Inferior parietal cortex (tissue), 1 donor: ENCODE measurements around the gene NHP2.
A peak's percentile ranks its signal among the peaks of the same experiment; 100 is the strongest.

Source experiments
- DNase-seq: peaks from one replicate; pipeline ENCODE4 v3.0.0-alpha.2; 2016; ENCODE audit errors: extremely low spot score

NHP2 gene

DNA sequence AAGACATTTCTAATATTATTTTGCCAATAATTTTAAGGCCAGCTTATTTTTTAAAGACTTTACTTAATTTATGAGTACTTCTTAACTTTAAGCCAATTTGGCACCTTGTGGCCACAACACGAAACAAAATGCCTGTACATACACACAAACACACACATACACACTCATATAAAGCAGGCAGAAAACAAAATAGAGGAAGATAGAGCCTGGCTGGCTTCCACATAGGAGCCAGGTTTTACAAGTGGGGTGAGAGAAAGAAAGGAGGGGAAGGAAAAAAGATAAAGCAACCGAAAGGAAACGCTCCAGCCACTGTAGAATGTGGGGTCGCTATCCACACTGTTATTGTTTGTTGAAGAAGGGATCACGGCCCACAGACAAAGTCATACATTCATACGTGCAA is 23.1 kb upstream of the NHP2 start:
- no peak for DNase-seq

DNA sequence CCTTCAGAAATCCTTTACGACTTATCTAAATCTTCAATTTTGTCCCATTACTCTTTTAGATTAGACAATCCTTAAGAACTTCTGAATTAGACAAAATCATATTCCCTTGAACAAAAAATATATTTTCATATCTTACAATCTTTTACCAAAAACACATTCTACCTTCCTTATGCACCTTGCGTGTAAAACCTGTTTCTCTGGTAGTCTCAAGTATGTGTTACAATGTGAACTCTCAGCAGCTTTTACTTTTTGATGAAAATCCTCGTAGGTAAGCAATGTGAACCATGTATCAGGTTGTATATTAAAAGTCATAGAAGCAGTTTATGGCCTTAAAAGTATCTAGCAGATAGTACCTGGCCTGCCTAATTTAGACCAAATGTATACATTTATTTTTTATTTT is 20.8 kb upstream of the NHP2 start:
- DNase-seq, result no peak

- DNase-seq, result no peak
Measured at GRCh38 chr5:178170455-178170854, 16.8 kb upstream of the NHP2 start.

DNA sequence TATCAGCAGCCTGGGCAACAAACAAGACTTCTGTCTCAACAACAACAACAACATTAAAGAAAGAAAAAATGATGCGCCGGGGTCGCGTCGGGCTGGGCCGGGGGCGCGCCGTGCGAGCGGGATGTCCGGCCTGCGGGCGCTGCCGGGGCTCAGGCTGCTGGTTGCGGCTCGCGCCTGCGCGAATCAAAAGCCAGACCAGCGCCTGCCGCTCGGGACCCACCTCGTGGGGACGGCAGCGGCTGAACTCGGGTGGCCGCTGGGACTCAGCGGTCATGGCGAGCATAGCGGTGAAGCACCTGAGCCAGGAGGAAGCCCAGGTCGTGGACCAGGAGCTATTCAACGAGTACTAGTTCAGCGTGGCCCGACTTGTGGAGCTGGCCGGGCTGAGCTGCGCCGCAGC is 11.9 kb upstream of the NHP2 start:
- no peak for DNase-seq

DNA sequence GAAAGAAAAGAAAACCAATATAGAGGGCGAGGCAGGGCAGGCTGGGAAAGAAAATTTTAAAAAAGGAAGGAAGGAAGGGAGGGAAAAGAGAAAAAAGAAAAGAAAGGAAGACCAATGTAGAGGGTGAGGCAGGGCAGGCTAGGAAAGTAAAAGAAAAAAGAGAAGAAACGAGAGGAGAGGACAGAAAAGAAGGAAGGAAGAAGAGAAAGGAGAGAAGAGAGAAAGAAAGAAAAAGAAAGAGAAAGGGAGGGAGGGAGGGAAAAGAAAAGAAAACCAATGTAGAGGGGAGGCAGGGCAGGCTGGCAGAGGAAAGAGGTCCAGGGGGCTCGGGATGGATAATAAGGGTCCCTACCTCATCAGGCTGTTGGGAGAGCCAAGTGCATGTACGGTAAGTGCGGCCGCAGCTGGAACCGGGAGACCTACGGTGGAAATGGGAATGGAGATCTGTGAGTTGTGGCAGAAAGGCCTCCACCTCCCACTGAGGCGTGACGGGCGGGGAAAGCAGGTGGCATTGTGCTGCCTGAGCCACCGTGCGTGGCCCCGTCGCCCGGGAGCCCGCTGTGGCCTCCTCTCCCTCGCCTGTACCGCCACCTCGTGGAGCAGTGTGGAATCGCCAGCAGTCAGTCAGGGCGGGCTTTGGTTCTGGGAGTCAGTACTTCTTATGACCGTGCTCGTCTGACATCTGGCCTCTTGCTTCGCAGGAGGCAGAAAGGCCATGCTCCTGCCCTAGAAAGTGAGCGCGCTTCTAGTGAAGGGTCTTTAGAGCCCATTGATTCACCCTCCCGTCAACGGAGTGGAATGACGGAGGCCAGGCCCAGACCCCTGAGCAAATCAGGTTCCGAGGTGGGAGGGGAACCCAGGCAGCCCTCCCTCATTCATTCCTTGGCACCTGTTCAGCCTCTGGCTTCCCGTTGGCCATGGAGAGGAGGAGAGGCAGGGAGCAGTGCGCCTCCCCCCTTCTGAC is 10.4 kb upstream of the NHP2 start:
- peak; percentile 89 for DNase-seq

DNA sequence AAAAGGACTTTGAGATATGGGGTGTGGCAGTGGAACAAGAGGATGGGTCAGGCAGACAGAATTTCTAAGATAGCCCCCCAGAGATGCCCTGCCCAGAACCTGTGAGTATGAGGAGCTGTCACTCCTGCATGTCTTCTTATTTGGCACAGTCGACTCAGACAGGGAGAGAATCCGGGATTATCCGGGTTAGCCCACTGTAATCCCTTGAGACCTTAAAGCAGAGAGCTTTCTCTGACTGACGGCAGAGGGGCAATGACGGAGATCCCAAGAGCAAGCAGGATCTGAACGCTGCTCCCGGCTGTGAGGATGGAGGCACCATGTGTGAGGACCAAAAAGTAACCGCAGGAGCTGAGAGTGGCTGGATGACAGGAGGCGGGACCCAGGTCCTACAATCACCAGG is 8.8 kb upstream of the NHP2 start:
- no peak for DNase-seq

DNA sequence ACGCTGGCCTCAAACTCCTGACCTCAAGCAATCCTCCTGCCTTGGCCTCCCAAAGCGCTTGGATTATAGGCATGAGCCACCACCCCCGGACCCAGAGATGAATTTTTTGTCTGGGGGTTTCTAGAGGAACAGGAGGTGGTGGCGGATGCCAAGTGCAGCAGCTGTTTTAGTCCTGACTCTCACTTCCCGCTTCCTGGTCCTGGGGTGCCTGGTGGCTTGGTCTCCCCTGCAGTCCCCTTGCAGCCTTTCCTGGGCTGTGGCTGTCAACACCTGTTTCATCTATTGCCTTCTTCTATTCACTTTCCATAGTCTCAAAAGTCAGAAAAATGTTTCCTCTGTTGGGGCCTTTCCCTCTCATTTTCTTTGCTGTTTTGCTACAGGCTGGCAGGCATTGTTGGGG is 6.5 kb upstream of the NHP2 start:
- no peak for DNase-seq

DNA sequence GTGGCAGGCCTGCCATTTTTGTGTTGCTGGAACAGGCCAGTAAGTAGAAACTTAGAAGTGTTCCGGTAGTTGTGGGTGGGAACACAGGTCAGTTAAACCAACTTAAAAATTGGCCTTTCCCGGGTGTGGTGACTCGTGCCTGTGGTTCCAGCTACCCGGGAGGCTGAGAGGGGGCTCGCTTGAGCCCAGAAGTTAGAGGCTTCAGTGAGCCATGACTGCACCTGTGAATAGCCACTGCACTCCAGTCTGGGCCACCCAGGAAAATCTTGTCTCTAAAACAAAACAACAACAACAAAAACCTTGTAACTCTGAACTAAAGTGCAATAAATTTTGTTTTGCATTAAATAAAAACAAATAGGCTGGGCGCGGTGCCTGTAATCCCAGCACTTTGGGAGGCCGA is 1.4 kb upstream of the NHP2 start:
- DNase-seq, result no peak

DNA sequence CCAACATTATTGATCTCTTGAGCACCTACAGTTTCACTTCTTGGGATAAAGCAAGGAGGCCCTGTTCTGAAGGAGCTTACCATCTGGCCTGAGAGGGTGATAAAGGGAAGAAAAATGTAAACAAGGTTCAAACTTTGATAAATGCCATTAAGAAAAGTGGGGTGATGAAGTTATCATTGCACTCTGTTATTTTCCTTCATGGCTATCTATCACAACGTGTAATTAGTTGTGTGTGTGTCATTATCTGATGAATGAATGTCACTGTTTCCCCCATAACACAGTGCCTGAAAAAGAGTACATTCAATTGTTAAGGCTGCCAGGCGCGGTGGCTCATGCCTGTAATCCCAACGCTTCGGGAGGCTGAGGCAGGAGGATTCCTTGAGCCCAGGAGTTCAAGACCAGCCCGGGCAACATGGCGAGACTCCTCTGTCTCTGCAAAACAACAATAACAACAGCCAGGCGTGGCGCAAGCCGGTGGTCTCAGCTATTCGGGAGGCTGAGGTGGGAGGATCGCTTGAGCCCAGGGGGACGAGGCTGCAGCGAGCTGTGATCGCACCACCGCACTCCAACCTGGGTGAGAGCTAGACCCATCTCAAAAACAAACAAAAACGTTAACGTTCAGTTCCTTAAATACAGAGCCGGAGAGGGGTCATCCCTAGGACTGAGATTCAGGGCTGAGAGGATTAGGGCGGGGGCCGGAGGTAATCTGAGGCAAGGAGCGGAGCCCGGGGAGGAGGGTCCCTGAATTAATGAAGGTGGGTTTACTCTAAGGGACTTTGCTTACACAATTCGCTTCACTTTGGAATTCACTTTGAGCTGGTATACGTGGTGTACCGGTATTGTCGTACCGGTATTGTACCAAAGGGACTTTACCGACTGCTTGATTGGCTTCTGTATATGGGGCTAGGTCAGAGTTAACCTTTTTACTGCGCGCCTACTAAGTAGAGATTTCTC is 917 bp downstream of the NHP2 start:
- DNase-seq, result no peak

DNA sequence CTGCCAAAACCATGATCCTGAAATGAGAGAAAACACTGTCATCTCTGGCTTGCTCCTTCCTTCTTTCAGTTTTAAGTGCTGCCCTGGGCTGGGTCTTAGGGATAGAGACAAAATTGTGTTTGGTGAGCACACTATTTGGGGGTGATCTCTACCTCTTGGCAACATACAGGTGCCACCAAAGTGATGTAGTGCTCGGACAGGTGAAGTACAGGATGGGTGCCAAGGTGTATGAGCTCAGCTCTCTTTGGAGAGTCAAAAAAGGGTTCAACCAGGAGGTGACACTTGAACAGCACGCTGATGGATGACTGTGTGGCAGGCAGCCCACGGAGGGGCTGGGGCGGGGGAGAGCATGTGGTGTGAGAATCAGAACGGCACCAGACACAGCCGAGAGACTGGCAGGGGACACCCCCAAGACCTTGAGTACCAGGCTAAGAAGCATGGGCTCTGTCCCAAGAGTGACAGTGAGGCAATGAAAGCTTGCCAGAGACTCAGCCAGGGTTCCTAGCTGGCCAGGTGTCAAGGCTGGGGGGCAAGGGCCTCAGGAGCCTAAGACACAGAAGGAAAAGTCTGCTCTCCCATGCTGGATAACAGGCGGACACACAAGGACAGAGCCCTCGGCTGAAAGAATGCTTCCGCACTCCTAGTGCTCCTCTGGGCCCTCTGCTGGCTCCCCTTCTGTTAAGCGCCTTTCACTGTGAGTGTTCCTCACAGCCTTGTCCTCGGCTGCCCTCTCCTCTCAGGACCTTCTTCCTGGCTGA is 2.5 kb downstream of the NHP2 start:
- no peak for DNase-seq

DNA sequence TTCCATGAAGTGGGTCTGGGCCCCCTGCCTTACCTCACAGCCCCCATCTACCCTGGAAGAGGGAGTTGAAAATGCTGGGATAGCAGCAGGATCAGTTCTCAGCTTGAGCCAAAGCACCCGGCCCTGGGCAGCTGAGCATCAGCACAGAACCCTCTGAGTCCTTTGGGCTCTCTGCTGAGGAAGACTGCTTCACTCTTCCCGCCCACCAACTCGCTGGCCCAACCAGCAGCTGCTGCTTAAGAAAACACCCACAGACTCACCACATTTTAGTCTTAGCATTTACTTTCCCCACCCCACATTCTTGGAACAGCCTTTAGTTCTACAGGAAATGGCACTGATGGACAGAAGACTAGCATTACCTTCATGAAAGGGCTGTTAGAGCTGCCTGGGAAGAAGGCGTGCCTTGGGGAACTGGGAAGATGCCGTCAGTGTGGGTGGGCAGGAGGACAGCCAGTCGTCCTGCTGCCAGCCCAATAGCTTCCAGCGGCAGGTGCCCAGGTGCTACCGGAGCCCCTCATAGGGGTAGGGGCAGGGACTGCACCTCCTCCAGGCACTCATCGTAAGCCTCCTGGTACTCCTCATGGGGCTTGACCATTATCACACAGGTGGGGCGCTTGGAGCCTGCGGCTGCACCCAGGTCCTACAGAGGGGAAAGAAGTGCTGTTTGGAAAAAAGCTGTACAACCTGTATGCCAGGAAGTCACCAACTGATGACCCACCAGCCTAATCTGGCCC is 4.3 kb downstream of the NHP2 start:
- DNase-seq, result no peak

- DNase-seq, result no peak
Measured at GRCh38 chr5:178147406-178147805, 6.3 kb downstream of the NHP2 start.

DNA sequence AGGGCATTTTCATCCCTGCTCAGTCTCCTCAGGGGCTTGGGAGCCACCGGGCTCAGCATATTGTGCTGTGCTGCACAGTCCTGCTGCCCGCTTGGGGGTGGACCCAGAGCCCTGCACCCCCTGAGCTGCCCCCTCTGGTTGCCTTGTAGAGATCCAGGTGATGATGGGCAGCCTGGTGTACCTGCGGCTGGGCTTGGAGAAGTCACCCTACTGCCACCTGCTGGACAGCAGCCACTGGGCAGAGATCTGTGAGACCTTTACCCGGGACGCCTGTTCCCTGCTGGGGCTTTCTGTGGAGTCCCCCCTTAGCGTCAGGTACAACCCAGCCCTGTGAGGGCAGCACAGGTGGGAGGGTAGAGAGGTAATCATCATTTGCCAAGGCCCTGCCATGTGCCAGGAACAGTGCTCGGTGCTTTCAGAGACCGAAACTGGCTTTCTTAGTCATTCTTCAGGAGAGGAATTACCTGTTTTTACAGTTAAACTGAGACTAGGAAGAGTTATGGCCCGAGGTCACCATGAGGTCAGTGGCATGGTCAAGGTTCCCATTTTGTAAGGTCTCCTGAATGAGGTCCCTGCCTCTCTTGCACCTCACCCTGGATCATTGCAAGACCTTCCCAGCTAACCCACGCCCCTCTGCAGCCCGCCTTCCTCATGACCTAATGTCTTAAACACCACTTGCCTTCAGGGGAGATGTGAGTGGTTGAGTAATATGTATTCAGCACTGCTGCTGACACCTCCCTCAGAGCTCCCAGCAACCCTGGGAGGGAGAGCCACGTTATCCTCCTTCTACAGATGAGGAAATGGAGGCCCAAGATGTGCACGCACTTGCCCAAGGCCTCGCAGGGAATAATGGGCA is 7.5 kb downstream of the NHP2 start:
- no peak for DNase-seq

DNA sequence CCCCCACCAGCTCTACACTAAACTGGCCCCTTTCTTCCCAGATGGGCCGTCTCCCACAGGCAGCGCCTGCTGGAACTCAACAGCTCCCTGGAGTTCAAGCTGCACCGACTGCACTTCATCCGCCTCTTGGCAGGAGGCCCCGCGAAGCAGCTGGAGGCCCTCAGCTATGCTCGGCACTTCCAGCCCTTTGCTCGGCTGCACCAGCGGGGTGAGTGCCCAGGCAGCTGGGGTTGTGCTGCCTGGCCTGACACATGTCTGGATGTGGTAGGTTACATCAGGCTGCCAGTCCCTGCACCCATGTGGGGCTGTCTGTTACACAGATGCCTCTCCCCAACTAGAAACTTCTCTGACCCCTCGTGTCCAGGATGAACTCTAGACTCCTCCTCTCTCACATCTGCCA is 9.8 kb downstream of the NHP2 start:
- DNase-seq, result no peak

DNA sequence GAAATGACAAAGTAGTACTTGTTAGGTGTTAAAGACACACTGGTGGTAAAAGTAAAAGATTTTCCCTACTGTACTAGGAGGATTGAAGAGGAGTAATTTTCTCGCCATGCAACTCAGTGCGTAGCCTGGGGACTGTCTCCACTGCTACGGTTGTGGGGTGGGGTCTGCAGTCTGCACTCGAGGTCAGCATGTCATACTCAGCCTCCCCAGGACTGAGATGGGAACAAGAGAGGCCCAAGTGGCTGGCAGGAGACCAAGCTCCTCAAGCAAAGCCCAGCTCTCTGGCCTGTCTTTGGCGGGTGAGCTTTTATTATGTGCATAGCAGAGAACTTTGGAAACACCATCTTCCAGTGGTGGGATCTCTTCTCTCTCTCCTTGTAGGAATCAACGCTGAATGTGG is 10.4 kb downstream of the NHP2 start:
- no peak for DNase-seq

DNA sequence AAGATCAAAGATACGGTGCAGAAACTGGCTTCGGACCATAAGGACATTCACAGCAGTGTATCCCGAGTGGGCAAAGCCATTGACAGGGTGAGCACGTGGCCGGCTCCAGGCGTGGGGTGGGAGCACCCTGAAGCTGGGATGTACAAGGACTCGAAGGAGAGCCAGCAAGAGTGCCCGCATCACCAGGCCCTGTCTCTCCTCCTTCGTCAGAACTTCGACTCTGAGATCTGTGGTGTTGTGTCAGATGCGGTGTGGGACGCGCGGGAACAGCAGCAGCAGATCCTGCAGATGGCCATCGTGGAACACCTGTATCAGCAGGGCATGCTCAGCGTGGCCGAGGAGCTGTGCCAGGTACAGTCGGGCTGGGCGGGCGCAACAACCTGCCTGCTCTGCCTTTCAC is 11.0 kb downstream of the NHP2 start:
- DNase-seq, result no peak

DNA sequence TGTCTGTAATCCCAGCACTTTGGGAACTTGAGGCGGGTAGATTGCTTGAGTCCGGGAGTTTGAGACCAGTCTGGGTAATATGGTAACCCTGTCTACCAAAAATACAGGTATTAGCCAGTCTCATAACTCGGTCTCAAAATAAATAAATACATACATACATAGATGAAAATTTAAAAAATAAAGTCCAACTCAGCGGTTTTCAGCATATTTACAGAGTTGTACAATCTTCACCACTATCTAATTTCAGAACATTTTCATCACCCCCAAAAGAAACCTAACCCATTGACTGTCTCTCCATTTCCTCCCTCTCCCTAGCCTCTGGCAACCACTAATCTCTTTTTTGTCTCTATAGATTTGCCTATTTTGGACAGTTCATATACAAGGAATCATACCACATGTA is 12.1 kb downstream of the NHP2 start:
- DNase-seq, result no peak

GRCh38 chr5:178137991-178138390 is 15.7 kb downstream of the NHP2 start:
- DNase-seq, result no peak

DNA sequence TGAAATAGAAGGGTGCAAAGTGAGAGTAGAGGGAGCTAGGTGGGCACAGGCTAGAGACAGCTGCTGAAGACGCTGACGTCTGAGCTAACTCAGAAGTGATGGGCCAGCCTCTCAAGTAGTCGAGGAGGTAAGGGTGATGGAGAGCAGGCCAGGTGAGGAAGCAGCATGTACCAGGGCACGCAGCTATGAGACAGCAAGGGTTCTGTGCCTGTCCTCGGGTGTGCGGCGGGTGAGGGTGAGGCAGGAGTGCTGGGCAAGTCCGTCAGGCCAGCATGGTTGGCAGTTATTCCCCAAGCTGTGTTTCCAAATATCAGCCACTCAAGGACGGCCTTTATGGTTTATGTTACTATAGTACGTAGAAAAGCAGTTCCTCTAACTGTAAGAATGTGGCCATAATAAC is 16.7 kb downstream of the NHP2 start:
- no peak for DNase-seq

- no peak for DNase-seq
Measured at GRCh38 chr5:178131446-178131996, 22.2 kb downstream of the NHP2 start.
